GM23248 (cell line): Measurements from ENCODE around the gene YWHAG. TPM values are rescaled to one million over a fixed set of nuclear protein-coding genes. Genes with fewer than 3 reads are reported as not detected.

Source experiments
- DNase-seq: peaks from one replicate; pipeline ENCODE4 v3.0.0-alpha.2; 2015
- H2AFZ ChIP-seq: fragments of 200-600 bp; sonication (generic); 2 replicates; pipeline ENCODE4 v1.6.1; 2016; ENCODE audit warnings: antibody characterized with exemption
- H3F3A ChIP-seq: fragments of 200-600 bp; sonication (generic); 2 replicates; pipeline ENCODE4 v1.6.1; 2016; ENCODE audit warnings: mild to moderate bottlenecking, antibody characterized with exemption, mixed run types; ENCODE audit not compliant: insufficient read depth
- H3K27ac ChIP-seq: fragments of 200-600 bp; sonication (generic); 2 replicates; pipeline ENCODE4 v1.5.1; 2016; ENCODE audit warnings: mild to moderate bottlenecking
- H3K27me3 ChIP-seq: fragments of 200-600 bp; sonication (generic); replicated peaks from 2 replicates; pipeline ENCODE4 v1.6.1; 2016; ENCODE audit warnings: mild to moderate bottlenecking; ENCODE audit not compliant: insufficient read depth
- H3K36me3 ChIP-seq: fragments of 200-600 bp; sonication (generic); 2 replicates; pipeline ENCODE4 v1.6.1; 2016; ENCODE audit warnings: low read depth, mild to moderate bottlenecking
- H3K4me1 ChIP-seq: fragments of 200-600 bp; sonication (generic); 2 replicates; pipeline ENCODE4 v1.6.1; 2016; ENCODE audit warnings: mild to moderate bottlenecking; ENCODE audit not compliant: insufficient read depth
- H3K4me2 ChIP-seq: fragments of 200-600 bp; sonication (generic); one replicate; pipeline ENCODE4 v1.6.1; 2016; ENCODE audit warnings: mild to moderate bottlenecking; ENCODE audit not compliant: unreplicated experiment
- H3K4me3 ChIP-seq: fragments of 200-600 bp; sonication (generic); 2 replicates; pipeline ENCODE4 v1.5.1; 2016; ENCODE audit warnings: mild to moderate bottlenecking
- H3K79me2 ChIP-seq: fragments of 200-600 bp; sonication (generic); 2 replicates; pipeline ENCODE4 v1.6.1; 2016; ENCODE audit warnings: mild to moderate bottlenecking; ENCODE audit not compliant: insufficient read depth
- H3K9ac ChIP-seq: fragments of 200-600 bp; sonication (generic); 2 replicates; pipeline ENCODE4 v1.6.1; 2016; ENCODE audit warnings: mild to moderate bottlenecking
- H3K9me2 ChIP-seq: fragments of 200-600 bp; sonication (generic); 2 replicates; pipeline ENCODE4 v1.6.1; 2016; ENCODE audit warnings: mixed run types, mild to moderate bottlenecking, moderate library complexity; ENCODE audit not compliant: insufficient read depth
- H3K9me3 ChIP-seq: fragments of 200-600 bp; sonication (generic); one replicate; pipeline ENCODE4 v1.6.1; 2017; ENCODE audit warnings: low read depth
- H4K20me1 ChIP-seq: fragments of 200-600 bp; sonication (generic); 2 replicates; pipeline ENCODE4 v1.6.0; 2016; ENCODE audit not compliant: insufficient read depth
- EZH2 ChIP-seq: fragments of 200-600 bp; sonication (generic); IDR thresholded peaks from 2 replicates; pipeline ENCODE4 v1.6.1; 2018; ENCODE audit warnings: antibody characterized with exemption, mild to moderate bottlenecking; ENCODE audit not compliant: insufficient read depth, poor library complexity, severe bottlenecking
- EZH2phosphoT487 ChIP-seq: fragments of 200-600 bp; sonication (generic); IDR thresholded peaks from 2 replicates; pipeline ENCODE4 v1.6.1; 2018; ENCODE audit warnings: antibody characterized with exemption, moderate library complexity, mild to moderate bottlenecking, low read depth; ENCODE audit not compliant: insufficient read depth
- WGBS, 2 experiments: methylation state at CpG; one replicate each; pipeline ENCODE4 v1.1.6; 2015 to 2017; ENCODE audit warnings: low lambda C conversion rate in 2 of 2, low coverage in 1 of 2; ENCODE audit errors: missing lambda C conversion rate in 2 of 2; 5-methylcytosine and 5-hydroxymethylcytosine counted together
- in situ Hi-C: fragments of 300-500 bp; cut with MboI; formaldehyde crosslinking; loops from 2 replicates; pipeline ENCODE4 v1.15.0; 2020
- polyA plus RNA-seq: library from polyadenylated mRNA; unstranded; fragments of >200 nt; fragmentation: Nextera tagmentation; extraction: Ambion mirVana; gene quantifications from 2 replicates; pipeline ENCODE4 v1.2.1, GENCODE V29; 2016
- total RNA-seq: library from RNA; depleted of rRNA; stranded (reverse); fragments of >200 nt; shearing (Covaris generic); gene quantifications from 2 replicates; pipeline ENCODE4 v1.2.3, GENCODE V29; 2014

YWHAG gene
- total and polyA plus RNA-seq, 2 experiments from 2014 or later = 28.4 to 56.0 TPM

DNA sequence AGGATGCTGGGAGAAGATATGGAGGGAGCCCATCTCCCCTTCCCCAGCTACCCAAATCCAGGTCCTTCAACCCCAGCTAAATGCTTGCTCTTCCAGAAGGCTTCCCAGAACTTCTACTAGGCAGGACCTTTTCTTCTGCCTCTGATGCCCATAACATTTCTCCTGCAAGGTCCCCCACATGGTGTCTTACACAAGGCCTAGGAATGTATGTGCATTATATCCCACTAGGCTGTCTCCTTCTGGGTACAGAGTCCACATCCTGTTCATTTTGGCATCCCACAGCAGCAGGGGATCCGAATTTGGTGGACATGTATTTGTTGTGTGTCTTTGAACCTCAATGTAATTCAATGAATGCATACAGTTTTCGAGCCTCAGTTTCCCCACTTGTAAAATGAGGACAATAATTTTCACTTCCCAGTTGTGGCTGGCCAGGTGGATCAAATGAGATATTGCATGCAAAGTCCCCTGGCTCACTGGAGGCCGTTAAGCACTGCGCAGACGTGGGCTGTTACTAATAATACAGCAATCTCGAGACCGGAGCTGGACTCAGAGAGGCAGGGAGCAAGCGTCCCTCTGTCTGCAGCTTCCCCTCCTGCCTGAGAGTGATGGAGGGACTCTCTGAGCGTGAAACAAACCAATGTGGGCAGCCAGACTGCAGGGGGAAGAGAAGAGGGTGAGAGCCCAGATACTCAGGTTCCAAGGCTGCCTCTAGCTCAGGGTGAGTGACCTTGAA is 18.6 kb upstream of the YWHAG start:
- peak overlapping the region; percentile 28 for H2AFZ ChIP-seq

DNA sequence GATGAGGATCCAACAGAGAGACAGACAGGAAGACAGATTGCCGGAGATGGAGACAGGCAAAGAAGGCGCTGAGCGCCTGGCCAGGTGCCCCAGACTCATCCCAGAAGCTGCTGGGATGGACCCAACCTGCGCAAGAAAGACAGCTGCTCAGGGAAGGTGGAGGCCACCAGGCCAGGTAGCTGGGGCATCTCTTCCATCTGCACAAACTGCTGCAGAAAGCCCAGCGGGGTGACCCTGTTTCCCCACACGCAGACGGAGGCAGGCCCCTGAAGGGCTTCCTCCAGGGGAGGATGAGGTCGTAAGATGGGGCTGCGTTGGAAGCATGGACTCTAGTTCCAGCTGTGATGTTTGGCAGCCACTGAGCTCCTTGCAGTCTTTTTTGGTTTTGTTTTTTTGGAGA is 16.5 kb upstream of the YWHAG start:
- no peak overlapping the region for H2AFZ ChIP-seq
- in situ Hi-C loops = no loop called here
- 84 to 87% methylated on average over 9 of the region's 9 CpGs for WGBS, 2 experiments
- no peaks in the 10 kb centered on the region for H4K20me1 ChIP-seq
- peaks cover 10% of the 10 kb centered on the region for H3F3A ChIP-seq
- no peak overlapping the region for H3K4me3 ChIP-seq
- DNase-seq = no peak
- H3K4me1 ChIP-seq = peaks cover 15% of the 10 kb centered on the region
- H3K9ac ChIP-seq = no peak overlapping the region
- H3K27ac ChIP-seq = no peak overlapping the region
- H3K9me3 ChIP-seq = no peaks in the 10 kb centered on the region
- H3K79me2 ChIP-seq = no peaks in the 10 kb centered on the region
- H3K36me3 ChIP-seq = no peaks in the 10 kb centered on the region
- no peaks in the 10 kb centered on the region for H3K27me3 ChIP-seq
- H3K9me2 ChIP-seq = no peaks in the 10 kb centered on the region
- H3K4me2 ChIP-seq = no peak overlapping the region
- no peak for TF ChIP-seq EZH2phosphoT487
- no peak for TF ChIP-seq EZH2

More for the DNA sequence above, 18.6 kb upstream of the YWHAG start:
- no peaks in the 10 kb centered on the region for H3K27me3 ChIP-seq
- H3F3A ChIP-seq = peaks cover 20% of the 10 kb centered on the region
- H3K27ac ChIP-seq = no peak overlapping the region
- peak; percentile 31 for DNase-seq
- no peaks in the 10 kb centered on the region for H3K9me2 ChIP-seq
- H4K20me1 ChIP-seq = no peaks in the 10 kb centered on the region
- no peak overlapping the region for H3K9ac ChIP-seq
- H3K4me3 ChIP-seq = no peak overlapping the region
- TF ChIP-seq EZH2 (no peak), EZH2phosphoT487 (no peak)
- peaks cover 23% of the 10 kb centered on the region for H3K4me1 ChIP-seq
- H3K4me2 ChIP-seq = no peak overlapping the region
- no peaks in the 10 kb centered on the region for H3K36me3 ChIP-seq
- WGBS, 2 experiments = 63% methylated on average over 9 of the region's 9 CpGs
- in situ Hi-C loops = no loop called here
- no peaks in the 10 kb centered on the region for H3K9me3 ChIP-seq
- H3K79me2 ChIP-seq = no peaks in the 10 kb centered on the region

DNA sequence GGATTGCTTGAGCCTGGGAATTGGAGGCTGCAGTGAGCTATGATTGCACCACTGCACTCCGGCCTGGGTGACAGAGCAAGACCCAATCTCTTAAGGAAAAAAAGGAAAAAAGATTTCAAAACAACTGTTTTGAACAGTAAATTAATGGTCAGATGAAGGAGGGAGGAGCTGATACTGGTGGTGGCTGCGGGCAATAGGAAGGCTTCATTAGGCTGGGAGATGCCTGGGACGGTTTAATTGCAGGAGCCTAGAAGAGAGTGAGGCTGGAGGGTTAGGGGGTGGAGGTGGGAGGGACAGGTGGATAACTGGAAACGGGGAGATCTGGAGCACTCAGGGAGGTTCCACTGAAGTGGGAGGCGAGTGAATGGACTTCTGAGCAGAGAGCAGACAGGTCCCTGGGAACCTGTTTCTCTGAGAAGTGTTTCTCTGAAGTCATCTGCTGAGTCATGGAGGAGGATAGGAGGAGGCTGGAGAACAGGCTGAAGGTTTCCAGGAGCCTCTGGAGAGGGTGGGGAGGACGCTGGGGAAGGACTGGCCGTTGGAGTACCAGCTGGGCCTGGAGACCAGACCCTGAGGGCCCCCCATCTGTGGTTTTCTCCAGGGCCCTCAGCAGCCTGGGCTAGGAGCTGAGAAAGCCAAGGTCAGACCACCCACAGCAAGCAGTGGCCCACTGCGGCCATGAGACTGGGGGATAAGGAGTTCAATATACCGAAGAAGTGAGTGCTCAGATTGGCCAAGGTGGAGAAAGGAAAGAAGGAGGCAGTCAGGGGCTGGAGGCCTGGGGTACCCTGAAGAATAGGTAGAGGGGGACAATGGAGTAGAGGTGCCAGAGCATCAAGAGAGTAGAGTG is 14.4 kb upstream of the YWHAG start:
- DNase-seq = peak; percentile 90
- H3K27me3 ChIP-seq = no peaks in the 10 kb centered on the region
- no peaks in the 10 kb centered on the region for H3K79me2 ChIP-seq
- TF ChIP-seq EZH2phosphoT487 = no peak
- TF ChIP-seq EZH2 = no peak
- no peaks in the 10 kb centered on the region for H3K36me3 ChIP-seq
- no peaks in the 10 kb centered on the region for H3K9me2 ChIP-seq
- peak overlapping the region; percentile 37 for H3K4me2 ChIP-seq
- 65% methylated on average over 9 of the region's 9 CpGs for WGBS, 2 experiments
- peak overlapping the region; percentile 78 for H2AFZ ChIP-seq
- peaks cover 7% of the 10 kb centered on the region; the same call in 1 of the 2 replicates for H3K4me1 ChIP-seq
- in situ Hi-C loops = no loop called here
- peak overlapping the region; percentile 43; the same call in 1 of the 2 replicates for H3K9ac ChIP-seq
- no peak overlapping the region for H3K4me3 ChIP-seq
- H3K9me3 ChIP-seq = no peaks in the 10 kb centered on the region
- no peaks in the 10 kb centered on the region for H3F3A ChIP-seq
- no peaks in the 10 kb centered on the region for H4K20me1 ChIP-seq
- peak overlapping the region; percentile 33; the same call in 1 of the 2 replicates for H3K27ac ChIP-seq

DNA sequence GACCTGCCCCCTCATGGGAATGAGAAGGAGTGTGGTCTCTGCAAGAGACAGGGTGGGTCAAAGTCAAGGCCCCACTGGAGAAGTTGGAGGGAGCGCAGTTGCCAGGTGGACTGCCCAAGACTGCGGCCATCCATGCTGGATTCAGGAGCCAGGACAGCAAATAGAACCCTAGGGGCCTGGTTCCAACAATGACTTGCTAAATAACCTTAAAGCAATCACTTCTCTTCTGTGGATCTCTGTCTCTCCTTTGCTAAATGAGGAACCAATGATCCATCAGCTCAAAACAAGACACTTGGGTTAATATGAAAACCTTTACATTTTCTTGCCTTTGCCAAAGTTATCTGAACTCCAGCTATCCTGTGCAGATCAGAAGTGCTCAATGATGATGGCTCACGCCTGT is 12.6 kb upstream of the YWHAG start:
- WGBS, 2 experiments = 97% methylated on average over 3 of the region's 3 CpGs
- H3K27ac ChIP-seq = no peak overlapping the region
- no peaks in the 10 kb centered on the region for H3K36me3 ChIP-seq
- peaks cover 7% of the 10 kb centered on the region; the same call in 1 of the 2 replicates for H3K4me1 ChIP-seq
- H3K4me2 ChIP-seq = no peak overlapping the region
- H3F3A ChIP-seq = no peaks in the 10 kb centered on the region
- in situ Hi-C loops = no loop called here
- H3K4me3 ChIP-seq = no peak overlapping the region
- H3K9ac ChIP-seq = no peak overlapping the region
- H3K79me2 ChIP-seq = no peaks in the 10 kb centered on the region
- no peak for DNase-seq
- no peaks in the 10 kb centered on the region for H4K20me1 ChIP-seq
- H3K9me3 ChIP-seq = no peaks in the 10 kb centered on the region
- no peak overlapping the region for H2AFZ ChIP-seq
- H3K27me3 ChIP-seq = no peaks in the 10 kb centered on the region
- no peaks in the 10 kb centered on the region for H3K9me2 ChIP-seq
- no peak for TF ChIP-seq EZH2
- no peak for TF ChIP-seq EZH2phosphoT487
